Measurements from ENCODE around the gene IL12RB1. TPM values are rescaled to one million over a fixed set of nuclear protein-coding genes. Genes with fewer than 3 reads are reported as not detected.
"Not testable (repeated sequence)": the region's sequence is repeated elsewhere in the genome, so short reads cannot be mapped to it uniquely, and the experiment has no call there.

IL12RB1 gene
- total RNA-seq, 4 donors from 2014 or later, result 0.93 to 1.1 TPM; not detected in 2

GRCh38 chr19:18108897-18109296 lies 22.2 kb upstream of the IL12RB1 start:
- 85 to 94% methylated on average over 2 of the region's 2 CpGs for WGBS, 2 donors
- no peaks in the 10 kb centered on the region for H3K36me3 ChIP-seq
- H3K27me3 ChIP-seq, result no peaks in the 10 kb centered on the region
- no peak overlapping the region for H3K27ac ChIP-seq
- H3K9me3 ChIP-seq, result no peaks in the 10 kb centered on the region
- H3K4me1 ChIP-seq, result peaks cover 9 to 11% of the 10 kb centered on the region in 2 donors
- no peak overlapping the region for H3K4me3 ChIP-seq (replicated peaks in 1 of 3)
- TF ChIP-seq CTCF (IDR thresholded peaks at IDR 0.05) (no peak), POLR2A (IDR thresholded peaks at IDR 0.05) (no peak)
- intact Hi-C loops (cut with DNase I), result no loop called here
- DNase-seq, result no peak

- WGBS, 2 donors, result 92 to 94% methylated on average over 9 of the region's 9 CpGs
- intact Hi-C loops (cut with DNase I), result no loop called here
- H3K27me3 ChIP-seq, result no peaks in the 10 kb centered on the region
These were observed 20.5 kb upstream of the IL12RB1 start for GRCh38 chr19:18107235-18107634.

GRCh38 chr19:18105259-18105658 lies 18.5 kb upstream of the IL12RB1 start:
- H3K9me3 ChIP-seq; H3K36me3 ChIP-seq; DNase-seq; intact Hi-C loops (cut with DNase I); H3K4me1 ChIP-seq; H3K27me3 ChIP-seq; H3K4me3 ChIP-seq (replicated peaks in 1 of 3); H3K27ac ChIP-seq: not testable (repeated sequence)
- 80 to 93% methylated on average over 7 of the region's 7 CpGs for WGBS, 2 donors

More at GRCh38 chr19:18107235-18107634, 20.5 kb upstream of the IL12RB1 start:
- no peaks in the 10 kb centered on the region for H3K36me3 ChIP-seq
- DNase-seq, result no peak
- peaks cover 9 to 11% of the 10 kb centered on the region in 2 donors for H3K4me1 ChIP-seq
- H3K9me3 ChIP-seq, result no peaks in the 10 kb centered on the region
- H3K4me3 ChIP-seq (replicated peaks in 1 of 3), result no peak overlapping the region
- TF ChIP-seq CTCF (IDR thresholded peaks at IDR 0.05), result no peak
- TF ChIP-seq POLR2A (IDR thresholded peaks at IDR 0.05), result no peak
- H3K27ac ChIP-seq, result no peak overlapping the region

- H3K27me3 ChIP-seq, result no peaks in the 10 kb centered on the region
These were observed 18.0 kb upstream of the IL12RB1 start for GRCh38 chr19:18104793-18105131.

GRCh38 chr19:18102916-18103542 lies 16.3 kb upstream of the IL12RB1 start:
- Histone ChIP-seq H3K27ac (no peak overlapping the region), H3K4me1 (peaks cover 7 to 13% of the 10 kb centered on the region in 2 donors), H3K4me3 (replicated peaks in 1 of 3) (no peak overlapping the region), H3K36me3 (no peaks in the 10 kb centered on the region), H3K27me3 (no peaks in the 10 kb centered on the region), H3K9me3 (no peaks in the 10 kb centered on the region)
- WGBS, 2 donors, result 74 to 88% methylated on average over 15 of the region's 15 CpGs
- intact Hi-C loops (cut with DNase I), result no loop called here
- TF ChIP-seq CTCF (IDR thresholded peaks at IDR 0.05) (no peak), POLR2A (IDR thresholded peaks at IDR 0.05) (no peak)
- DNase-seq, result no peak

More at GRCh38 chr19:18104793-18105131, 18.0 kb upstream of the IL12RB1 start:
- Histone ChIP-seq H3K9me3 (no peaks in the 10 kb centered on the region), H3K4me1 (peaks cover 0 to 5% of the 10 kb centered on the region in 2 donors), H3K36me3 (no peaks in the 10 kb centered on the region), H3K4me3 (replicated peaks in 1 of 3) (peak overlapping the region in 1 of 3 donors; percentile 36), H3K27ac (peak overlapping the region in 1 of 3 donors; percentile 75)
- TF ChIP-seq CTCF (IDR thresholded peaks at IDR 0.05), result no peak
- TF ChIP-seq POLR2A (IDR thresholded peaks at IDR 0.05), result no peak
- WGBS, 2 donors, result 67 to 70% methylated on average over 5 of the region's 5 CpGs
- intact Hi-C loops (cut with DNase I), result no loop called here
- no peak for DNase-seq

Data from thyroid gland (tissue), 4 donors.